Neural progenitor cell (in vitro differentiated cells): ENCODE data around the gene TNXB.

Source experiments
- EZH2 ChIP-seq: fragments of 200-600 bp; sonication (generic); IDR thresholded peaks from 2 replicates; pipeline ENCODE4 v1.6.1; 2017; ENCODE audit warnings: antibody characterized with exemption, mild to moderate bottlenecking, moderate library complexity
- EZH2phosphoT487 ChIP-seq: fragments of 200-600 bp; sonication (generic); IDR thresholded peaks from 2 replicates; pipeline ENCODE4 v1.6.1; 2017; ENCODE audit warnings: antibody characterized with exemption
- TF ChIP-seq, protein P1 (sequence below): fragments of 200-600 bp; sonication (generic); IDR thresholded peaks from 2 replicates; pipeline ENCODE4 v1.5.1; 2017; ENCODE audit warnings: antibody characterized with exemption, mild to moderate bottlenecking

DNA sequence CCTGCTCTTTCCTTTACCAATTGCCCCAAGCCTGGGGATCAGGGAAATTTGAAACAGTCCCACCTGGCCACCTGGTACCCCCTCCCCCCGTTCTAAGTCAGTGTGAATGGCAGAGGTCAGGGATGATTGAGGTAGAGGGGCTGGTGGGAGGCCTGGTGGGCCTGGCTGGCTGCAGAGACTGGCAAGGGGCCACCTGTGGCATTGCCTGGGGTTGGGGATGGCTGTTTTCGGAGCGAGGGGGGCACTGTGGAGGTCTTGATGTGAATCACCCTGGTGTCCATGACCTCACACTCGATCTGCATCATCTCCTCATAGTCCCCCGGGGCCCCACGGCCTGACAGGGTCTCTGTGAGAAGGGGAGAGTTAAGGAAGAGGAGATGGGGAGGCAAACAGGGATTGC is 6.5 kb upstream of the TNXB start:
- TF ChIP-seq, protein P1, sequence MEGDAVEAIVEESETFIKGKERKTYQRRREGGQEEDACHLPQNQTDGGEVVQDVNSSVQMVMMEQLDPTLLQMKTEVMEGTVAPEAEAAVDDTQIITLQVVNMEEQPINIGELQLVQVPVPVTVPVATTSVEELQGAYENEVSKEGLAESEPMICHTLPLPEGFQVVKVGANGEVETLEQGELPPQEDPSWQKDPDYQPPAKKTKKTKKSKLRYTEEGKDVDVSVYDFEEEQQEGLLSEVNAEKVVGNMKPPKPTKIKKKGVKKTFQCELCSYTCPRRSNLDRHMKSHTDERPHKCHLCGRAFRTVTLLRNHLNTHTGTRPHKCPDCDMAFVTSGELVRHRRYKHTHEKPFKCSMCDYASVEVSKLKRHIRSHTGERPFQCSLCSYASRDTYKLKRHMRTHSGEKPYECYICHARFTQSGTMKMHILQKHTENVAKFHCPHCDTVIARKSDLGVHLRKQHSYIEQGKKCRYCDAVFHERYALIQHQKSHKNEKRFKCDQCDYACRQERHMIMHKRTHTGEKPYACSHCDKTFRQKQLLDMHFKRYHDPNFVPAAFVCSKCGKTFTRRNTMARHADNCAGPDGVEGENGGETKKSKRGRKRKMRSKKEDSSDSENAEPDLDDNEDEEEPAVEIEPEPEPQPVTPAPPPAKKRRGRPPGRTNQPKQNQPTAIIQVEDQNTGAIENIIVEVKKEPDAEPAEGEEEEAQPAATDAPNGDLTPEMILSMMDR, result no peak
- TF ChIP-seq EZH2, result no peak
- TF ChIP-seq EZH2phosphoT487, result no peak
